Neuron (in vitro differentiated cells): Measurements from ENCODE around the gene PRPH2.
A peak's percentile ranks its signal among the peaks of the same experiment; 100 is the strongest.

Source experiments
- H2AFZ ChIP-seq: one replicate; pipeline ENCODE4 v1.6.1; 2013; ENCODE audit warnings: low read depth, mild to moderate bottlenecking, inconsistent platforms, low read length, moderate library complexity
- H3K27me3 ChIP-seq: one replicate; pipeline ENCODE4 v1.6.1; 2013; ENCODE audit warnings: low read length; ENCODE audit not compliant: insufficient read depth
- H3K36me3 ChIP-seq: one replicate; pipeline ENCODE4 v1.6.1; 2013; ENCODE audit warnings: low read length; ENCODE audit not compliant: insufficient read depth
- H3K4me1 ChIP-seq: one replicate; pipeline ENCODE4 v1.6.1; 2013; ENCODE audit warnings: low read length; ENCODE audit not compliant: insufficient read depth
- H3K4me3 ChIP-seq: 2 replicates; pipeline ENCODE4 v1.5.1; 2013; ENCODE audit warnings: mild to moderate bottlenecking, low read length, moderate library complexity
- H3K9me3 ChIP-seq: one replicate; pipeline ENCODE4 v1.6.1; 2013; ENCODE audit warnings: low read length

PRPH2 gene

GRCh38 chr6:42727627-42728026, 5.2 kb upstream of the PRPH2 start:
- H3K9me3 ChIP-seq: no peaks in the 10 kb centered on the region
- no peak overlapping the region for H3K4me3 ChIP-seq

GRCh38 chr6:42727087-42727611, 4.8 kb upstream of the PRPH2 start:
- Histone ChIP-seq H3K4me3 (no peak overlapping the region), H3K36me3 (no peaks in the 10 kb centered on the region), H3K4me1 (peaks cover 3% of the 10 kb centered on the region), H3K9me3 (no peaks in the 10 kb centered on the region), H2AFZ (no peak overlapping the region), H3K27me3 (no peaks in the 10 kb centered on the region)

More at GRCh38 chr6:42727627-42728026, 5.2 kb upstream of the PRPH2 start:
- no peak overlapping the region for H2AFZ ChIP-seq
- peaks cover 3% of the 10 kb centered on the region for H3K4me1 ChIP-seq
- H3K36me3 ChIP-seq: no peaks in the 10 kb centered on the region
- no peaks in the 10 kb centered on the region for H3K27me3 ChIP-seq

GRCh38 chr6:42726485-42727086, 4.2 kb upstream of the PRPH2 start:
- Histone ChIP-seq H2AFZ (peak overlapping the region; percentile 51), H3K27me3 (no peaks in the 10 kb centered on the region), H3K4me3 (peak overlapping the region; percentile 6), H3K36me3 (no peaks in the 10 kb centered on the region), H3K9me3 (no peaks in the 10 kb centered on the region), H3K4me1 (peaks cover 3% of the 10 kb centered on the region)

- Histone ChIP-seq H3K27me3 (no peaks in the 10 kb centered on the region), H3K36me3 (no peaks in the 10 kb centered on the region), H3K4me3 (no peak overlapping the region), H3K4me1 (peaks cover 3% of the 10 kb centered on the region), H2AFZ (peak overlapping the region; percentile 51), H3K9me3 (no peaks in the 10 kb centered on the region)
Measured at GRCh38 chr6:42726026-42726425, 3.6 kb upstream of the PRPH2 start.

- Histone ChIP-seq H3K4me1 (peaks cover 3% of the 10 kb centered on the region), H3K27me3 (no peaks in the 10 kb centered on the region), H3K36me3 (no peaks in the 10 kb centered on the region), H3K4me3 (no peak overlapping the region), H3K9me3 (no peaks in the 10 kb centered on the region), H2AFZ (no peak overlapping the region)
Measured at GRCh38 chr6:42724825-42725224, 2.4 kb upstream of the PRPH2 start.

GRCh38 chr6:42720739-42721138, 1.7 kb downstream of the PRPH2 start:
- Histone ChIP-seq H3K27me3 (no peaks in the 10 kb centered on the region), H2AFZ (no peak overlapping the region), H3K4me1 (no peaks in the 10 kb centered on the region), H3K36me3 (no peaks in the 10 kb centered on the region), H3K9me3 (no peaks in the 10 kb centered on the region), H3K4me3 (no peak overlapping the region)

GRCh38 chr6:42715871-42716270, 6.5 kb downstream of the PRPH2 start:
- no peak overlapping the region for H3K4me3 ChIP-seq
- H3K9me3 ChIP-seq: peaks cover 5% of the 10 kb centered on the region
- H3K36me3 ChIP-seq: no peaks in the 10 kb centered on the region
- H3K4me1 ChIP-seq: peaks cover 1% of the 10 kb centered on the region
- H2AFZ ChIP-seq: no peak overlapping the region
- peaks cover 2% of the 10 kb centered on the region for H3K27me3 ChIP-seq

GRCh38 chr6:42714098-42714761, 8.2 kb downstream of the PRPH2 start:
- Histone ChIP-seq H3K4me3 (no peak overlapping the region), H3K27me3 (peaks cover 2% of the 10 kb centered on the region), H3K9me3 (peaks cover 5% of the 10 kb centered on the region), H3K4me1 (peaks cover 13% of the 10 kb centered on the region), H2AFZ (no peak overlapping the region), H3K36me3 (no peaks in the 10 kb centered on the region)

- Histone ChIP-seq H3K4me1 (peaks cover 13% of the 10 kb centered on the region), H2AFZ (no peak overlapping the region), H3K9me3 (peaks cover 5% of the 10 kb centered on the region), H3K36me3 (no peaks in the 10 kb centered on the region), H3K27me3 (peaks cover 2% of the 10 kb centered on the region), H3K4me3 (no peak overlapping the region)
Measured at GRCh38 chr6:42711930-42712329, 10.5 kb downstream of the PRPH2 start.

- Histone ChIP-seq H3K4me1 (peaks cover 13% of the 10 kb centered on the region), H3K36me3 (no peaks in the 10 kb centered on the region), H2AFZ (peak overlapping the region; percentile 29), H3K4me3 (no peak overlapping the region), H3K9me3 (peaks cover 5% of the 10 kb centered on the region), H3K27me3 (peaks cover 2% of the 10 kb centered on the region)
Measured at GRCh38 chr6:42710316-42710715, 12.1 kb downstream of the PRPH2 start.

- Histone ChIP-seq H3K4me1 (peaks cover 13% of the 10 kb centered on the region), H3K4me3 (no peak overlapping the region), H3K27me3 (peaks cover 2% of the 10 kb centered on the region), H3K9me3 (peaks cover 5% of the 10 kb centered on the region), H2AFZ (peak overlapping the region; percentile 29), H3K36me3 (no peaks in the 10 kb centered on the region)
Measured at GRCh38 chr6:42709871-42710270, 12.5 kb downstream of the PRPH2 start.

- H3K4me3 ChIP-seq: no peak overlapping the region
- peaks cover 13% of the 10 kb centered on the region for H3K4me1 ChIP-seq
- no peaks in the 10 kb centered on the region for H3K27me3 ChIP-seq
- no peaks in the 10 kb centered on the region for H3K36me3 ChIP-seq
- H2AFZ ChIP-seq: no peak overlapping the region
- H3K9me3 ChIP-seq: peaks cover 5% of the 10 kb centered on the region
Measured at GRCh38 chr6:42708096-42708495, 14.3 kb downstream of the PRPH2 start.

- no peaks in the 10 kb centered on the region for H3K36me3 ChIP-seq
- no peak overlapping the region for H2AFZ ChIP-seq
- peaks cover 5% of the 10 kb centered on the region for H3K9me3 ChIP-seq
- no peak overlapping the region for H3K4me3 ChIP-seq
- no peaks in the 10 kb centered on the region for H3K27me3 ChIP-seq
- peaks cover 13% of the 10 kb centered on the region for H3K4me1 ChIP-seq
Measured at GRCh38 chr6:42707595-42707994, 14.8 kb downstream of the PRPH2 start.
